ENCODE measurements around the gene RGP1.

DNA sequence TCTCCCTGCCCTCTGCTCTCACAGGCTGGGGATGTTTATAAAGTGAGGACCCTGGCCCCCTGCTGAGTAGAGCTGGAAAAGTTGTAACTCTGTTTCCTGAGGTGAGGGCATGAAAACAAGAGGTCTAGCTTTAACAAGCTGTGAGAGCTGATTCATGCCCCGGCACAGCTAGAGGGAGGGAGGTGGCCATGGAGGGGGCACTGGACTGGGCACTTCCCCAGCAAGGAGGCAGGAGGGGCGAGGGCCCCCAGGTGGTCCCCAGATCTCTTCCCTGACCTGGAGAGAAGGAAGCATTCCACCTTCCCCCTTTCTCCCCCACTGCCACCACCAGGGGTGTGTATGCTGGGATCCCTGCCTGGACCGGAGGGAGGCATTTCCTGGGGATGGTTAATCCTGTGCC lies 5.2 kb downstream of the RGP1 start, which contains the start of gene MSMP:
- TF ChIP-seq, protein P1, sequence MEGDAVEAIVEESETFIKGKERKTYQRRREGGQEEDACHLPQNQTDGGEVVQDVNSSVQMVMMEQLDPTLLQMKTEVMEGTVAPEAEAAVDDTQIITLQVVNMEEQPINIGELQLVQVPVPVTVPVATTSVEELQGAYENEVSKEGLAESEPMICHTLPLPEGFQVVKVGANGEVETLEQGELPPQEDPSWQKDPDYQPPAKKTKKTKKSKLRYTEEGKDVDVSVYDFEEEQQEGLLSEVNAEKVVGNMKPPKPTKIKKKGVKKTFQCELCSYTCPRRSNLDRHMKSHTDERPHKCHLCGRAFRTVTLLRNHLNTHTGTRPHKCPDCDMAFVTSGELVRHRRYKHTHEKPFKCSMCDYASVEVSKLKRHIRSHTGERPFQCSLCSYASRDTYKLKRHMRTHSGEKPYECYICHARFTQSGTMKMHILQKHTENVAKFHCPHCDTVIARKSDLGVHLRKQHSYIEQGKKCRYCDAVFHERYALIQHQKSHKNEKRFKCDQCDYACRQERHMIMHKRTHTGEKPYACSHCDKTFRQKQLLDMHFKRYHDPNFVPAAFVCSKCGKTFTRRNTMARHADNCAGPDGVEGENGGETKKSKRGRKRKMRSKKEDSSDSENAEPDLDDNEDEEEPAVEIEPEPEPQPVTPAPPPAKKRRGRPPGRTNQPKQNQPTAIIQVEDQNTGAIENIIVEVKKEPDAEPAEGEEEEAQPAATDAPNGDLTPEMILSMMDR (tag by site-specific recombination; IDR thresholded peaks at IDR 0.05): no peak
- TF ChIP-seq ZNF274 (IDR thresholded peaks at IDR 0.05; ENCODE audit: low read length) (no peak), ZNF274 (tag by site-specific recombination; IDR thresholded peaks at IDR 0.05; ENCODE audit: borderline replicate concordance) (no peak), SALL2 (tag by site-specific recombination; IDR thresholded peaks at IDR 0.05; ENCODE audit: borderline replicate concordance) (no peak), ZBTB17 (tag by site-specific recombination; IDR thresholded peaks at IDR 0.05) (no peak)

Data from HEK293 (cell line).